ENCODE measurements around the gene TSPAN11. TPM values are rescaled to one million over a fixed set of nuclear protein-coding genes. Genes with fewer than 3 reads are reported as not detected.

Gene TSPAN11
- total and polyA plus RNA-seq, 2 experiments from 2014 or later, result 2.1 to 6.0 TPM

- TF ChIP-seq, protein P1, sequence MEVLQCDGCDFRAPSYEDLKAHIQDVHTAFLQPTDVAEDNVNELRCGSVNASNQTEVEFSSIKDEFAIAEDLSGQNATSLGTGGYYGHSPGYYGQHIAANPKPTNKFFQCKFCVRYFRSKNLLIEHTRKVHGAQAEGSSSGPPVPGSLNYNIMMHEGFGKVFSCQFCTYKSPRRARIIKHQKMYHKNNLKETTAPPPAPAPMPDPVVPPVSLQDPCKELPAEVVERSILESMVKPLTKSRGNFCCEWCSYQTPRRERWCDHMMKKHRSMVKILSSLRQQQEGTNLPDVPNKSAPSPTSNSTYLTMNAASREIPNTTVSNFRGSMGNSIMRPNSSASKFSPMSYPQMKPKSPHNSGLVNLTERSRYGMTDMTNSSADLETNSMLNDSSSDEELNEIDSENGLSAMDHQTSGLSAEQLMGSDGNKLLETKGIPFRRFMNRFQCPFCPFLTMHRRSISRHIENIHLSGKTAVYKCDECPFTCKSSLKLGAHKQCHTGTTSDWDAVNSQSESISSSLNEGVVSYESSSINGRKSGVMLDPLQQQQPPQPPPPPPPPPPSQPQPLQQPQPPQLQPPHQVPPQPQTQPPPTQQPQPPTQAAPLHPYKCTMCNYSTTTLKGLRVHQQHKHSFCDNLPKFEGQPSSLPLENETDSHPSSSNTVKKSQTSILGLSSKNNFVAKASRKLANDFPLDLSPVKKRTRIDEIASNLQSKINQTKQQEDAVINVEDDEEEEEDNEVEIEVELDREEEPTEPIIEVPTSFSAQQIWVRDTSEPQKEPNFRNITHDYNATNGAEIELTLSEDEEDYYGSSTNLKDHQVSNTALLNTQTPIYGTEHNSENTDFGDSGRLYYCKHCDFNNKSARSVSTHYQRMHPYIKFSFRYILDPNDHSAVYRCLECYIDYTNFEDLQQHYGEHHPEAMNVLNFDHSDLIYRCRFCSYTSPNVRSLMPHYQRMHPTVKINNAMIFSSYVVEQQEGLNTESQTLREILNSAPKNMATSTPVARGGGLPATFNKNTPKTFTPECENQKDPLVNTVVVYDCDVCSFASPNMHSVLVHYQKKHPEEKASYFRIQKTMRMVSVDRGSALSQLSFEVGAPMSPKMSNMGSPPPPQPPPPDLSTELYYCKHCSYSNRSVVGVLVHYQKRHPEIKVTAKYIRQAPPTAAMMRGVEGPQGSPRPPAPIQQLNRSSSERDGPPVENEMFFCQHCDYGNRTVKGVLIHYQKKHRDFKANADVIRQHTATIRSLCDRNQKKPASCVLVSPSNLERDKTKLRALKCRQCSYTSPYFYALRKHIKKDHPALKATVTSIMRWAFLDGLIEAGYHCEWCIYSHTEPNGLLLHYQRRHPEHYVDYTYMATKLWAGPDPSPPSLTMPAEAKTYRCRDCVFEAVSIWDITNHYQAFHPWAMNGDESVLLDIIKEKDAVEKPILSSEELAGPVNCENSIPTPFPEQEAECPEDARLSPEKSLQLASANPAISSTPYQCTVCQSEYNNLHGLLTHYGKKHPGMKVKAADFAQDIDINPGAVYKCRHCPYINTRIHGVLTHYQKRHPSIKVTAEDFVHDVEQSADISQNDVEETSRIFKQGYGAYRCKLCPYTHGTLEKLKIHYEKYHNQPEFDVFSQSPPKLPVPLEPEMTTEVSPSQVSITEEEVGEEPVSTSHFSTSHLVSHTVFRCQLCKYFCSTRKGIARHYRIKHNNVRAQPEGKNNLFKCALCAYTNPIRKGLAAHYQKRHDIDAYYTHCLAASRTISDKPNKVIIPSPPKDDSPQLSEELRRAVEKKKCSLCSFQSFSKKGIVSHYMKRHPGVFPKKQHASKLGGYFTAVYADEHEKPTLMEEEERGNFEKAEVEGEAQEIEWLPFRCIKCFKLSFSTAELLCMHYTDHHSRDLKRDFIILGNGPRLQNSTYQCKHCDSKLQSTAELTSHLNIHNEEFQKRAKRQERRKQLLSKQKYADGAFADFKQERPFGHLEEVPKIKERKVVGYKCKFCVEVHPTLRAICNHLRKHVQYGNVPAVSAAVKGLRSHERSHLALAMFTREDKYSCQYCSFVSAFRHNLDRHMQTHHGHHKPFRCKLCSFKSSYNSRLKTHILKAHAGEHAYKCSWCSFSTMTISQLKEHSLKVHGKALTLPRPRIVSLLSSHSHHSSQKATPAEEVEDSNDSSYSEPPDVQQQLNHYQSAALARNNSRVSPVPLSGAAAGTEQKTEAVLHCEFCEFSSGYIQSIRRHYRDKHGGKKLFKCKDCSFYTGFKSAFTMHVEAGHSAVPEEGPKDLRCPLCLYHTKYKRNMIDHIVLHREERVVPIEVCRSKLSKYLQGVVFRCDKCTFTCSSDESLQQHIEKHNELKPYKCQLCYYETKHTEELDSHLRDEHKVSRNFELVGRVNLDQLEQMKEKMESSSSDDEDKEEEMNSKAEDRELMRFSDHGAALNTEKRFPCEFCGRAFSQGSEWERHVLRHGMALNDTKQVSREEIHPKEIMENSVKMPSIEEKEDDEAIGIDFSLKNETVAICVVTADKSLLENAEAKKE (CRISPR knock-in tag; IDR thresholded peaks at IDR 0.05), result no peak
- TF ChIP-seq ZNF114 (CRISPR knock-in tag; IDR thresholded peaks at IDR 0.05) (no peak), ZNF331 (CRISPR knock-in tag; IDR thresholded peaks at IDR 0.05; ENCODE audit: low read depth) (no peak), EZH2phosphoT487 (IDR thresholded peaks at IDR 0.05; ENCODE audit: unreplicated experiment) (no peak), CREB1 (CRISPR knock-in tag; IDR thresholded peaks at IDR 0.05; ENCODE audit: low read depth) (no peak), POLR2AphosphoS5 (IDR thresholded peaks at IDR 0.05; ENCODE audit: low read depth) (no peak), STAT1 (IDR thresholded peaks at IDR 0.05; ENCODE audit: unreplicated experiment) (no peak), EZH2 (IDR thresholded peaks at IDR 0.05; ENCODE audit: low read depth, unreplicated experiment) (no peak), JUNB (IDR thresholded peaks at IDR 0.05; ENCODE audit: unreplicated experiment) (no peak)
- TF ChIP-seq, protein P2, sequence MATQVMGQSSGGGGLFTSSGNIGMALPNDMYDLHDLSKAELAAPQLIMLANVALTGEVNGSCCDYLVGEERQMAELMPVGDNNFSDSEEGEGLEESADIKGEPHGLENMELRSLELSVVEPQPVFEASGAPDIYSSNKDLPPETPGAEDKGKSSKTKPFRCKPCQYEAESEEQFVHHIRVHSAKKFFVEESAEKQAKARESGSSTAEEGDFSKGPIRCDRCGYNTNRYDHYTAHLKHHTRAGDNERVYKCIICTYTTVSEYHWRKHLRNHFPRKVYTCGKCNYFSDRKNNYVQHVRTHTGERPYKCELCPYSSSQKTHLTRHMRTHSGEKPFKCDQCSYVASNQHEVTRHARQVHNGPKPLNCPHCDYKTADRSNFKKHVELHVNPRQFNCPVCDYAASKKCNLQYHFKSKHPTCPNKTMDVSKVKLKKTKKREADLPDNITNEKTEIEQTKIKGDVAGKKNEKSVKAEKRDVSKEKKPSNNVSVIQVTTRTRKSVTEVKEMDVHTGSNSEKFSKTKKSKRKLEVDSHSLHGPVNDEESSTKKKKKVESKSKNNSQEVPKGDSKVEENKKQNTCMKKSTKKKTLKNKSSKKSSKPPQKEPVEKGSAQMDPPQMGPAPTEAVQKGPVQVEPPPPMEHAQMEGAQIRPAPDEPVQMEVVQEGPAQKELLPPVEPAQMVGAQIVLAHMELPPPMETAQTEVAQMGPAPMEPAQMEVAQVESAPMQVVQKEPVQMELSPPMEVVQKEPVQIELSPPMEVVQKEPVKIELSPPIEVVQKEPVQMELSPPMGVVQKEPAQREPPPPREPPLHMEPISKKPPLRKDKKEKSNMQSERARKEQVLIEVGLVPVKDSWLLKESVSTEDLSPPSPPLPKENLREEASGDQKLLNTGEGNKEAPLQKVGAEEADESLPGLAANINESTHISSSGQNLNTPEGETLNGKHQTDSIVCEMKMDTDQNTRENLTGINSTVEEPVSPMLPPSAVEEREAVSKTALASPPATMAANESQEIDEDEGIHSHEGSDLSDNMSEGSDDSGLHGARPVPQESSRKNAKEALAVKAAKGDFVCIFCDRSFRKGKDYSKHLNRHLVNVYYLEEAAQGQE (IDR thresholded peaks at IDR 0.05; ENCODE audit: unreplicated experiment), result no peak
- TF ChIP-seq, protein P3, sequence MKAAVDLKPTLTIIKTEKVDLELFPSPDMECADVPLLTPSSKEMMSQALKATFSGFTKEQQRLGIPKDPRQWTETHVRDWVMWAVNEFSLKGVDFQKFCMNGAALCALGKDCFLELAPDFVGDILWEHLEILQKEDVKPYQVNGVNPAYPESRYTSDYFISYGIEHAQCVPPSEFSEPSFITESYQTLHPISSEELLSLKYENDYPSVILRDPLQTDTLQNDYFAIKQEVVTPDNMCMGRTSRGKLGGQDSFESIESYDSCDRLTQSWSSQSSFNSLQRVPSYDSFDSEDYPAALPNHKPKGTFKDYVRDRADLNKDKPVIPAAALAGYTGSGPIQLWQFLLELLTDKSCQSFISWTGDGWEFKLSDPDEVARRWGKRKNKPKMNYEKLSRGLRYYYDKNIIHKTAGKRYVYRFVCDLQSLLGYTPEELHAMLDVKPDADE (IDR thresholded peaks at IDR 0.05), result no peak
Measured at GRCh38 chr12:30978639-30979038, 52.1 kb downstream of the TSPAN11 start (continued).

Measured in GM23338 (cell line).